MM.1S (cell line): ENCODE data around the gene TMEM207.
"Not testable (repeated sequence)": the region's sequence is repeated elsewhere in the genome, so short reads cannot be mapped to it uniquely, and the experiment has no call there.

ENCODE experiments used
- DNase-seq: peaks from one replicate; pipeline ENCODE4 v3.0.0-alpha.2; 2015
- H2AFZ ChIP-seq: fragments of 300-600 bp; sonication (generic); 2 replicates; pipeline ENCODE4 v1.6.0; 2016; ENCODE audit warnings: antibody characterized with exemption, low read length
- H3F3A ChIP-seq: fragments of 300-600 bp; sonication (generic); 2 replicates; pipeline ENCODE4 v1.6.1; 2016; ENCODE audit warnings: mild to moderate bottlenecking, antibody characterized with exemption, low read length, moderate library complexity, mixed read lengths; ENCODE audit not compliant: insufficient read depth
- H3K27ac ChIP-seq: fragments of 300-600 bp; sonication (generic); 2 replicates; pipeline ENCODE4 v1.5.1; 2016; ENCODE audit warnings: mild to moderate bottlenecking, low read length
- H3K27me3 ChIP-seq: fragments of 300-600 bp; sonication (generic); replicated peaks from 2 replicates; pipeline ENCODE4 v1.6.0; 2016; ENCODE audit warnings: low read length; ENCODE audit not compliant: insufficient read depth
- H3K36me3 ChIP-seq: fragments of 300-600 bp; sonication (generic); replicated peaks from 2 replicates; pipeline ENCODE4 v1.6.1; 2016; ENCODE audit warnings: mild to moderate bottlenecking, low read length, mixed read lengths; ENCODE audit not compliant: insufficient read depth
- H3K4me1 ChIP-seq: fragments of 300-600 bp; sonication (generic); 2 replicates; pipeline ENCODE4 v1.6.1; 2016; ENCODE audit warnings: low read length, mixed read lengths
- H3K4me2 ChIP-seq: fragments of 300-600 bp; sonication (generic); 2 replicates; pipeline ENCODE4 v1.6.0; 2016; ENCODE audit warnings: low read depth, low read length
- H3K4me3 ChIP-seq: fragments of 300-600 bp; sonication (generic); 2 replicates; pipeline ENCODE4 v1.5.1; 2016; ENCODE audit warnings: low read length, mixed read lengths
- H3K79me2 ChIP-seq: fragments of 300-600 bp; sonication (generic); 2 replicates; pipeline ENCODE4 v1.6.1; 2016; ENCODE audit warnings: mixed run types, low read length, mixed read lengths
- H3K9ac ChIP-seq: fragments of 300-600 bp; sonication (generic); 2 replicates; pipeline ENCODE4 v1.6.1; 2016; ENCODE audit warnings: low read length, mixed read lengths
- H3K9me2 ChIP-seq: fragments of 300-600 bp; sonication (generic); replicated peaks from 2 replicates; pipeline ENCODE4 v1.6.1; 2016; ENCODE audit warnings: mild to moderate bottlenecking, low read length, mixed read lengths; ENCODE audit not compliant: insufficient read depth
- H3K9me3 ChIP-seq: fragments of 300-600 bp; sonication (generic); replicated peaks from 2 replicates; pipeline ENCODE4 v1.6.1; 2016; ENCODE audit warnings: mild to moderate bottlenecking, low read length, mixed read lengths; ENCODE audit not compliant: insufficient read depth
- H4K20me1 ChIP-seq: fragments of 300-600 bp; sonication (generic); 2 replicates; pipeline ENCODE4 v1.6.1; 2016; ENCODE audit warnings: mild to moderate bottlenecking, low read length, moderate library complexity, mixed read lengths; ENCODE audit not compliant: insufficient read depth
- EZH2 ChIP-seq: fragments of 300-600 bp; sonication (generic); optimal IDR thresholded peaks from 2 replicates; pipeline ENCODE3; 2017; ENCODE audit warnings: low read depth, mild to moderate bottlenecking, antibody characterized with exemption, low read length, mixed read lengths
- EZH2phosphoT487 ChIP-seq: fragments of 300-600 bp; sonication (generic); IDR thresholded peaks from 2 replicates; pipeline ENCODE4 v1.6.1; 2018; ENCODE audit warnings: antibody characterized with exemption, low read length
- TF ChIP-seq, protein P1 (sequence below): fragments of 300-600 bp; sonication (generic); IDR thresholded peaks from 2 replicates; pipeline ENCODE4 v1.5.1; 2016; ENCODE audit warnings: antibody characterized with exemption, low read length, mixed read lengths

TMEM207 gene

DNA sequence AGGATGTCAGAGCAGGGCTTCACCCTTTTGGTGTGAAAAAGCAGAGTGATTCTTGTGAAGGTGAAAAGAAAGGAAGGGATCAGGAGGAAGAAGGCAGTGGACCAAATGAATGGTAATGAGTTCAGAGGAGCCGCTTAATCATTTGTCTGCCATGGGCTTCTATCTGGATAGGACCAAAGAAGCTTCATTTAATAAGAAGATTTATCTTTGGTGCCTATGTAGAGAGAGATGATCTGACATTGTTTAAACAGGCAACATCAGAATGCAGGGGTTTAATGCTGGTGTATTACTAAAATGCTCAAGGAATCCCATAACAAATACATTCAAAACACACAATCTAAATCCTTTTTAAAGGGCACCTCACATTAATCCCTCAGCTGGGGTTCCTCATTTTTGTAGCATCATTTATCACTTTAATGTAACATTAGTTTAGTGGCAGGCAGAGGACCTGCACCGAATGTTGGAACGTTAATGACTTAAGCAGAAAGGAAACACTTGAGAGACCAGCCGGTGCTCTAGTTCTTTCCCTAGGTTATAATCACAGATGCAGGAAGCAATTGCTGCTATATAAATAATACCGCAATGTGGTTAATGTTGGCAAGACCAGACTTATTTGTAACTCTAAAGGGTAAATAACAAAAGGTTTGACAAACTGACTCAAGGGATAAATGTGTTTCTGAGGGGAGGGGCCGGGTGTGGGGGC, 36.3 kb upstream of the TMEM207 start:
- Histone ChIP-seq H3K4me3 (no peak overlapping the region), H2AFZ (no peak overlapping the region), H3K4me2 (no peak overlapping the region), H3K36me3 (no peaks in the 10 kb centered on the region), H3K9me2 (no peaks in the 10 kb centered on the region), H3K27me3 (peaks cover 30% of the 10 kb centered on the region), H3K79me2 (no peaks in the 10 kb centered on the region), H3K9me3 (no peaks in the 10 kb centered on the region), H3K4me1 (no peaks in the 10 kb centered on the region), H3K27ac (no peak overlapping the region), H4K20me1 (no peaks in the 10 kb centered on the region), H3F3A (no peaks in the 10 kb centered on the region), H3K9ac (no peak overlapping the region)
- no peak for DNase-seq
- TF ChIP-seq, protein P1, sequence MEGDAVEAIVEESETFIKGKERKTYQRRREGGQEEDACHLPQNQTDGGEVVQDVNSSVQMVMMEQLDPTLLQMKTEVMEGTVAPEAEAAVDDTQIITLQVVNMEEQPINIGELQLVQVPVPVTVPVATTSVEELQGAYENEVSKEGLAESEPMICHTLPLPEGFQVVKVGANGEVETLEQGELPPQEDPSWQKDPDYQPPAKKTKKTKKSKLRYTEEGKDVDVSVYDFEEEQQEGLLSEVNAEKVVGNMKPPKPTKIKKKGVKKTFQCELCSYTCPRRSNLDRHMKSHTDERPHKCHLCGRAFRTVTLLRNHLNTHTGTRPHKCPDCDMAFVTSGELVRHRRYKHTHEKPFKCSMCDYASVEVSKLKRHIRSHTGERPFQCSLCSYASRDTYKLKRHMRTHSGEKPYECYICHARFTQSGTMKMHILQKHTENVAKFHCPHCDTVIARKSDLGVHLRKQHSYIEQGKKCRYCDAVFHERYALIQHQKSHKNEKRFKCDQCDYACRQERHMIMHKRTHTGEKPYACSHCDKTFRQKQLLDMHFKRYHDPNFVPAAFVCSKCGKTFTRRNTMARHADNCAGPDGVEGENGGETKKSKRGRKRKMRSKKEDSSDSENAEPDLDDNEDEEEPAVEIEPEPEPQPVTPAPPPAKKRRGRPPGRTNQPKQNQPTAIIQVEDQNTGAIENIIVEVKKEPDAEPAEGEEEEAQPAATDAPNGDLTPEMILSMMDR, result no peak
- TF ChIP-seq EZH2phosphoT487, result no peak
- no peak for TF ChIP-seq EZH2

DNA sequence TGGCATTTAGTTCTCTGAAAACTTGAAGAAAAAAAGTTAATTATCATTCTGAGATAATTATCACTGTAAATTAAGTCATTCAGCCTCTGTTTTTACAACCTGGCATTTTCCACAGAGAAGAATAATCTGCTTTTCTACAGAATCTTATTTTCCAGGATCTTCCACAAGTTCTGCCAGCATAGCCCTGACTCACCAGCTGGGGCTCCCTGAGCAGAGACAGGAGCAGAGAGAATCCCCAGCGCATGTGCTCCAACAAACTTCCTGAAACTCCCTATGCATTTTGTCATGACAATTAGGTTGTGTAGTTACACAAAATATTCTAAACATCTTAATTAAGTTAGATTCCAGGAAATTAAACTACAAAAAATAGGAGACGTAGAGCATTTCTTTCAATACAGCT, 32.1 kb upstream of the TMEM207 start:
- H3K27ac ChIP-seq, result no peak overlapping the region
- no peak for TF ChIP-seq EZH2phosphoT487
- TF ChIP-seq, protein P1, result no peak
- no peak for TF ChIP-seq EZH2
- H3K4me3 ChIP-seq, result no peak overlapping the region
- H3K9me3 ChIP-seq, result no peaks in the 10 kb centered on the region
- no peaks in the 10 kb centered on the region for H3K4me1 ChIP-seq
- H3K36me3 ChIP-seq, result no peaks in the 10 kb centered on the region
- H3K79me2 ChIP-seq, result no peaks in the 10 kb centered on the region
- no peaks in the 10 kb centered on the region for H3F3A ChIP-seq
- no peak overlapping the region for H2AFZ ChIP-seq
- H3K9ac ChIP-seq, result no peak overlapping the region
- DNase-seq, result no peak
- no peak overlapping the region for H3K4me2 ChIP-seq
- H4K20me1 ChIP-seq, result no peaks in the 10 kb centered on the region
- H3K9me2 ChIP-seq, result no peaks in the 10 kb centered on the region
- no peaks in the 10 kb centered on the region for H3K27me3 ChIP-seq

DNA sequence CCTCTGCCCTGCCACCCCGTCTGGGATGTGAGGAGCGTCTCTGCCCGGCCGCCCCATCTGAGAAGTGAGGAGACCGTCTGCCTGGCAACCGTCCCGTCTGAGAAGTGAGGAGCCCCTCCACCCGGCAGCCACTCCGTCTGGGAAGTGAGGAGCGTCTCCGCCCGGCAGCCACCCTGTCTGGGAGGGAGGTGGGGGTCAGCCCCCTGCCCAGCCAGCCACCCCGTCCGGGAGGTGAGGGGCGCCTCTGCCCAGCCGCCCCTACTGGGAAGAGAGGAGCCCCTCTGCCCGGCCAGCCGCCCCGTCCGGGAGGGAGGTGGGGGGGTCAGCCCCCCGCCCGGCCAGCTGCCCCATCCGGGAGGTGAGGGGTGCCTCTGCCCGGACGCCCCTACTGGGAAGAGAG, 23.6 kb upstream of the TMEM207 start:
- H3K9ac ChIP-seq, H3K4me2 ChIP-seq, H3K4me1 ChIP-seq, H3K27me3 ChIP-seq, H3K9me3 ChIP-seq, DNase-seq, H3K79me2 ChIP-seq, H3K36me3 ChIP-seq, H3K9me2 ChIP-seq, H4K20me1 ChIP-seq, H2AFZ ChIP-seq, H3K27ac ChIP-seq, H3F3A ChIP-seq, H3K4me3 ChIP-seq: not testable (repeated sequence)

DNA sequence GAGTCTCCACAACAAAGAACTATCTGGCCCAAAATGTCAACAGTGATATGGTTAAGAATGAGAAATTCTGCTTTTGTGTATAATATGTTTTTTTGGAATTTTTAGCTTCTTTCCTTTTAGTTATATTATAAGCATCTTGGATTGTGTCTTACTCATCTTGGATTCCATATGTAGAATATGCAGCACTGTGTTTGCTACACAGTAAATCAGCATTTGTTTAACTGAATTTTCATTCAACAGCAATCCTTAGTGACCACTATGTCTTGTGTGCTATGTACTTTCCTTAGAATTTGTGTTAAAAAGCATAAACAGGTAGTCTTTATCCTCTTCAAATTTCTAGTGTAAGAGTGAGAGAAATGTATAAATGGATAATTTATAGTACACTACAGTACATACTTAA, 18.2 kb upstream of the TMEM207 start:
- H3K9me2 ChIP-seq, result no peaks in the 10 kb centered on the region
- TF ChIP-seq EZH2, result no peak
- TF ChIP-seq, protein P1, result no peak
- TF ChIP-seq EZH2phosphoT487, result no peak
- no peak overlapping the region for H3K4me3 ChIP-seq
- H3K9ac ChIP-seq, result no peak overlapping the region
- no peaks in the 10 kb centered on the region for H3K9me3 ChIP-seq
- no peak overlapping the region for H3K27ac ChIP-seq
- no peaks in the 10 kb centered on the region for H4K20me1 ChIP-seq
- H2AFZ ChIP-seq, result no peak overlapping the region
- H3K79me2 ChIP-seq, result no peaks in the 10 kb centered on the region
- no peaks in the 10 kb centered on the region for H3K36me3 ChIP-seq
- no peaks in the 10 kb centered on the region for H3F3A ChIP-seq
- no peaks in the 10 kb centered on the region for H3K27me3 ChIP-seq
- H3K4me1 ChIP-seq, result no peaks in the 10 kb centered on the region
- H3K4me2 ChIP-seq, result no peak overlapping the region
- no peak for DNase-seq
